Epithelial cell of proximal tubule (primary cell): ENCODE measurements around the gene KLF1. TPM values are rescaled to one million over a fixed set of nuclear protein-coding genes. Genes with fewer than 3 reads are reported as not detected.
A peak's percentile ranks its signal among the peaks of the same experiment; 100 is the strongest.
"Not testable (repeated sequence)": the region's sequence is repeated elsewhere in the genome, so short reads cannot be mapped to it uniquely, and the experiment has no call there.

Source experiments
- DNase-seq: peaks from one replicate; pipeline ENCODE4 v3.0.0-alpha.2; 2011; ENCODE audit warnings: low read depth
- H3K4me3 ChIP-seq: 2 replicates; pipeline ENCODE4 v1.5.1; 2011; ENCODE audit warnings: low read depth, mild to moderate bottlenecking, low read length
- CTCF ChIP-seq: conservative IDR thresholded peaks from 2 replicates; pipeline ENCODE4 v1.5.1; 2012; ENCODE audit warnings: low read depth, mild to moderate bottlenecking, low read length
- total RNA-seq: library from RNA; depleted of rRNA; stranded (reverse); fragments of >200 nt; gene quantifications from 2 replicates; pipeline ENCODE4 v1.2.3, GENCODE V29; 2015

KLF1 gene
- total RNA-seq, 1 donor from 2014 or later, result not detected

GRCh38 chr19:12890787-12891552 lies 4.0 kb upstream of the KLF1 start, which contains the start of gene GCDH:
Gene GCDH (plus strand): TSS chr19:12891160. CDS start chr19:12891305, 145 bp downstream.
- peak within 1 kb of the TSS; percentile 86 for H3K4me3 ChIP-seq
- TF ChIP-seq CTCF, result peak; percentile 5
- DNase-seq, result peak; percentile 92

- peak overlapping the region; percentile 12 for H3K4me3 ChIP-seq
- DNase-seq, result not testable (repeated sequence)
Measured at GRCh38 chr19:12890299-12890786, 3.3 kb upstream of the KLF1 start.

- no peak for DNase-seq
- TF ChIP-seq CTCF, result no peak
- H3K4me3 ChIP-seq, result no peak overlapping the region
Measured at GRCh38 chr19:12888006-12888603, 1.1 kb upstream of the KLF1 start.

GRCh38 chr19:12886651-12886968 lies 391 bp downstream of the KLF1 start:
- no peak for TF ChIP-seq CTCF
- no peak overlapping the region for H3K4me3 ChIP-seq
- DNase-seq, result no peak

GRCh38 chr19:12885749-12886650 lies 1.0 kb downstream of the KLF1 start:
- no peak for TF ChIP-seq CTCF
- DNase-seq, result no peak
- H3K4me3 ChIP-seq, result peak overlapping the region; percentile 33

GRCh38 chr19:12884926-12885748 lies 1.9 kb downstream of the KLF1 start:
- no peak for DNase-seq
- peak; percentile 54 for TF ChIP-seq CTCF
- peak overlapping the region; percentile 33 for H3K4me3 ChIP-seq
